HCT116 (cell line): ENCODE results near the gene TRIP10. TPM values are rescaled to one million over a fixed set of nuclear protein-coding genes. Genes with fewer than 3 reads are reported as not detected.

Experiments used
- ATAC-seq: fragments of 200-7000 bp; cut with Tn5 transposase; 2 replicates; pipeline ENCODE4 v1.9.1; 2020; ENCODE audit warnings: mild to moderate bottlenecking, moderate library complexity
- BruUV-seq: library from RNA; stranded (reverse); fragments of 400-500 nt; replicated peaks from 2 replicates; lab custom pipeline; 2021; lab: Mats Ljungman, UMichigan
- CTCF ChIA-PET: fragments of 300-600 bp; sonication (Branson Sonifier 250); formaldehyde crosslinking; loops from one replicate; lab custom pipeline; 2021; ENCODE audit warnings: antibody characterized with exemption; lab: Charles Lee
- POLR2A ChIA-PET: fragments of 300-600, 350-600 bp; sonication (Branson Sonifier 250); formaldehyde crosslinking; loops from one replicate; lab custom pipeline; 2021; ENCODE audit warnings: antibody characterized with exemption; lab: Charles Lee
- RAD21 ChIA-PET, 2 experiments: fragments of 300-600 bp; sonication (Branson Sonifier 250); formaldehyde crosslinking; loops; one replicate each; lab custom pipeline; 2023; ENCODE audit warnings: low total read pairs in 2 of 2; ENCODE audit not compliant: uncharacterized antibody in 2 of 2, unreplicated experiment in 2 of 2, low non-redundant PET in 1 of 2; lab: Charles Lee
- DNase-seq: peaks from one replicate; pipeline ENCODE4 v3.0.0-alpha.2; 2010; ENCODE audit warnings: low read depth, low spot score
- H2AFZ ChIP-seq: fragments of 200-600 bp; shearing (Covaris generic), sonication (generic); 2 replicates; pipeline ENCODE4 v1.6.1; 2017; ENCODE audit warnings: low read depth, mixed run types, mixed read lengths, antibody characterized with exemption, low read length; ENCODE audit not compliant: poor library complexity, severe bottlenecking
- H3K27ac ChIP-seq: 2 replicates; pipeline ENCODE4 v1.5.1; 2012; ENCODE audit warnings: low read depth, low read length
- H3K27me3 ChIP-seq: fragments of 200-600 bp; sonication (generic); 2 replicates; pipeline ENCODE4 v1.6.1; 2016; ENCODE audit warnings: mixed run types, low read length, mixed read lengths; ENCODE audit not compliant: insufficient read depth
- H3K36me3 ChIP-seq, 2 experiments: fragments of 200-500 bp in 1 of 2; fragments of 200-600 bp in 1 of 2; sonication (Bioruptor generic) in 1 of 2; sonication (generic) in 1 of 2; 2 replicates each; pipeline versions ENCODE4 v1.5.1 to v1.6.1; 2014 to 2016; ENCODE audit warnings: low read length in 2 of 2, inconsistent platforms in 1 of 2, mixed read lengths in 1 of 2, mixed run types in 1 of 2; ENCODE audit not compliant: insufficient read depth in 2 of 2, control insufficient read depth in 1 of 2
- H3K4me1 ChIP-seq, 2 experiments: fragments of 200-600 bp in 1 of 2; sonication (generic) in 1 of 2; 2 replicates each; pipeline versions ENCODE4 v1.5.1 to v1.6.1; 2012 to 2017; ENCODE audit warnings: low read length in 2 of 2, inconsistent platforms in 1 of 2, mild to moderate bottlenecking in 1 of 2, mixed read lengths in 1 of 2, mixed run types in 1 of 2, moderate library complexity in 1 of 2; ENCODE audit not compliant: insufficient read depth in 2 of 2, control insufficient read depth in 1 of 2
- H3K4me2 ChIP-seq: fragments of 200-600 bp; sonication (generic); 2 replicates; pipeline ENCODE4 v1.6.1; 2017; ENCODE audit warnings: mixed run types, low read length, mixed read lengths
- H3K4me3 ChIP-seq, 2 experiments: fragments of 200-600 bp in 1 of 2; sonication (generic) in 1 of 2; replicated peaks in 1 of 2; 2 replicates each; pipeline ENCODE4 v1.5.1; 2011 to 2016; ENCODE audit warnings: low read length in 2 of 2, control low read depth in 1 of 2, low read depth in 1 of 2, mild to moderate bottlenecking in 1 of 2, mixed read lengths in 1 of 2, mixed run types in 1 of 2
- H3K79me2 ChIP-seq: fragments of 200-600 bp; sonication (generic); 2 replicates; pipeline ENCODE4 v1.6.1; 2017; ENCODE audit warnings: mild to moderate bottlenecking, mixed run types, low read length, moderate library complexity, mixed read lengths; ENCODE audit not compliant: insufficient read depth
- H3K9ac ChIP-seq: fragments of 200-600 bp; sonication (generic); 2 replicates; pipeline ENCODE4 v1.6.1; 2016; ENCODE audit warnings: low read length, mixed read lengths
- H3K9me2 ChIP-seq: fragments of 200-600 bp; sonication (generic), shearing (Covaris generic); 2 replicates; pipeline ENCODE4 v1.6.1; 2017; ENCODE audit warnings: mixed run types, mild to moderate bottlenecking, moderate library complexity; ENCODE audit not compliant: insufficient read depth
- H3K9me3 ChIP-seq, 2 experiments: fragments of 200-500 bp in 1 of 2; fragments of 200-600 bp in 1 of 2; sonication (Bioruptor generic) in 1 of 2; sonication (generic) in 1 of 2; 2 replicates each; pipeline ENCODE4 v1.6.1; 2014 to 2017; ENCODE audit warnings: low read length in 2 of 2, mixed read lengths in 2 of 2, inconsistent platforms in 1 of 2, low read depth in 1 of 2, mild to moderate bottlenecking in 1 of 2, mixed run types in 1 of 2, moderate library complexity in 1 of 2; ENCODE audit not compliant: control insufficient read depth in 1 of 2, insufficient read depth in 1 of 2
- H4K20me1 ChIP-seq: fragments of 200-600 bp; sonication (generic), shearing (Covaris generic); 2 replicates; pipeline ENCODE4 v1.6.1; 2017; ENCODE audit warnings: mixed run types, mild to moderate bottlenecking, moderate library complexity; ENCODE audit not compliant: insufficient read depth
- ATF3 ChIP-seq: IDR thresholded peaks from 2 replicates; pipeline ENCODE4 v1.6.1; 2012
- ELF1 ChIP-seq: IDR thresholded peaks from 2 replicates; pipeline ENCODE4 v1.6.1; 2012; ENCODE audit warnings: low read depth, borderline replicate concordance
- EZH2 ChIP-seq: fragments of 200-600 bp; sonication (generic); IDR thresholded peaks from 2 replicates; pipeline ENCODE4 v1.6.1; 2017; ENCODE audit warnings: antibody characterized with exemption, mixed run types
- MAX ChIP-seq: IDR thresholded peaks from 2 replicates; pipeline ENCODE4 v1.6.1; 2012
- RAD21 ChIP-seq: IDR thresholded peaks from 2 replicates; pipeline ENCODE4 v1.6.1; 2012; ENCODE audit warnings: low read depth, mild to moderate bottlenecking
- REST ChIP-seq: IDR thresholded peaks from 2 replicates; pipeline ENCODE4 v1.6.1; 2012; ENCODE audit warnings: low read depth
- SIN3A ChIP-seq: IDR thresholded peaks from 2 replicates; pipeline ENCODE4 v1.6.1; 2012; ENCODE audit warnings: low read depth
- SRF ChIP-seq: IDR thresholded peaks from 2 replicates; pipeline ENCODE4 v1.6.1; 2012; ENCODE audit warnings: low read depth
- ZBTB33 ChIP-seq: IDR thresholded peaks from 2 replicates; pipeline ENCODE4 v1.6.1; 2011; ENCODE audit warnings: mild to moderate bottlenecking, low read length, moderate library complexity; ENCODE audit not compliant: insufficient replicate concordance; ENCODE audit errors: extremely low read depth
- ZFX ChIP-seq: fragments of 450-650 bp; IDR thresholded peaks from 2 replicates; pipeline ENCODE4 v1.6.1; 2017
- ZNF274 ChIP-seq: fragments of 200-500 bp; sonication (Bioruptor generic); IDR thresholded peaks from 2 replicates; pipeline ENCODE4 v1.6.1; 2014; ENCODE audit warnings: mild to moderate bottlenecking, low read depth, low read length, inconsistent platforms
- intact Hi-C: fragments of 100-400 bp; cut with micrococcal nuclease; formaldehyde crosslinking; loops from 2 replicates; pipeline ENCODE4 v1.10.0; 2022
- total RNA-seq: library from RNA; stranded (reverse); gene quantifications from one replicate; pipeline ENCODE4 v1.2.1, GENCODE V29; 2021; ENCODE audit not compliant: unreplicated experiment

The TRIP10 gene
- total RNA-seq, 1 experiment from 2014 or later, result 111 TPM

GRCh38 chr19:6768236-6768785 is 28.8 kb downstream of the TRIP10 start:
- H3K9ac ChIP-seq, result peak overlapping the region; percentile 77
- peaks cover 2 to 3% of the 10 kb centered on the region in 2 experiments; a peak in 2 of 4 replicates for H3K36me3 ChIP-seq
- no peak overlapping the region for H2AFZ ChIP-seq
- H3K27me3 ChIP-seq, result no peaks in the 10 kb centered on the region
- no peaks in the 10 kb centered on the region for H3K9me2 ChIP-seq
- RAD21 ChIA-PET, result interaction anchor here (0.8 to 1.3 kb wide), 3 partner anchors 30 to 60 kb away, joined by 3 to 6 read pairs (median 4); partner anchors contain the start of gene GPR108 (in 1 of the 2)
- DNase-seq, result no peak
- peak overlapping the region; percentile 56 for H3K27ac ChIP-seq
- intact Hi-C loops, result no loop called here
- CTCF ChIA-PET, result interaction anchor here (0.9 to 1.8 kb wide), 3 partner anchors 30 to 94 kb away, joined by 3 to 6 read pairs (median 3); no protein-coding TSS in a partner anchor
- H3K4me1 ChIP-seq, result peaks cover 22 to 43% of the 10 kb centered on the region in 2 experiments
- BruUV-seq, result TSS peak; percentile 66
- no peaks in the 10 kb centered on the region for H4K20me1 ChIP-seq
- H3K9me3 ChIP-seq, result no peaks in the 10 kb centered on the region
- peak overlapping the region; percentile 95 for H3K4me2 ChIP-seq
- H3K79me2 ChIP-seq, result peaks cover 40% of the 10 kb centered on the region
- H3K4me3 ChIP-seq, result peak overlapping the region; percentile 71 to 96
- POLR2A ChIA-PET, result interaction anchor here (0.6 to 1.0 kb wide), 3 partner anchors 38 to 632 kb away, joined by 3 to 5 read pairs (median 4); no protein-coding TSS in a partner anchor
- TF ChIP-seq EZH2 (no peak), REST (no peak), MAX (no peak), SIN3A (no peak), ZNF274 (no peak), ELF1 (no peak), ATF3 (no peak), ZFX (no peak), RAD21 (no peak), ZBTB33 (no peak), SRF (no peak)
- ATAC-seq, result no peak
